Posterior cingulate gyrus (tissue), 11 donors: ENCODE results near the gene PHLPP1.

Experiments
- DNase-seq, 10 donors: peaks; one replicate each; pipeline versions ENCODE4 v3.0.0 to v3.0.0-alpha.2; 2020 to 2021; ENCODE audit warnings: mixed read lengths in 3 of 10
- intact Hi-C: fragments of 100-400 bp; cut with DNase I; formaldehyde crosslinking; loops from one replicate; pipeline ENCODE4 v1.15.1; 2023

The PHLPP1 gene

DNA sequence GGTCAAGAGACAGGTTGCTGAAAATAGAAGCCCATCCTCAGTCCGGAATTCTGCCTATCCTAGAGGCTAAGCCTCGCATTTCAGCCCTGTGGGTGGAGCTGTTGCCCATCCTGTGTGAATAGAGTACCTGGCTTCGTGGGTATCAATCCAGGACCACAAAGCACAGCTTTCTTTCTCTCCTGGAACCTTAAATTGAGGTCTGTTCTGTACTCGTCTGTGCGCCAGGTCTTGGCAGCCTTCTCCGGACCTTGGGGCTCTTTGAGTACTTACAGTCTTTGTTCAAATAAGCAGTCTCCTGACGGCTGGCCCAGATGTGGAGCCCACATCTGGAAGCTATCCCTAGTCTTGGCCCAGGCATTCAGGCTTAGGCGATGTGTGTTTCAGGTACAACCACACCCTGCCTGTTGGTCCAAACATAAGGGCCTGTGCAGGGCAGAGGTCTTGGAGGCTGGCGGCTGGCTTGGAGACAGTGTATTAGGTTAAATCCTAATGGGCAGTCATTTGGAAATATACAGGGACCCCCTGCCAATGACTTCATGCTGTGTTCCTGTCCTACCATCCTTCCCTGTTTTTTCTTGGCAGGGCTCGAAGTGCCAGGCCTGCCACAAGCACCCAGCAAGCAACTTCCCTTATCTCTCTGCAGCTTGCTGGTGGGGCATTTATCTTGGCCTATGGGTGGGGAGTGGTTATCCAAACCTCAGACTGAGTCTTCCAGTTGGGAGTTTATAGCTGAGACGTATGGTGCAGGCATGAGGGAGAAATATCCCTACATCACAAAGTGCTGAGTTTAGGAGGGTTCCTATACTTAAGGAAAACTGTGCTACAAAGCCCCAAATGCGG is 310.1 kb downstream of the PHLPP1 start:
- intact Hi-C loops = loop anchor here (10.0 kb wide), 1 partner anchor 99 kb away; no protein-coding TSS in a partner anchor
- peak in 1 of 10 donors; percentile 11 for DNase-seq

GRCh38 chr18:63028380-63028779 is 313.0 kb downstream of the PHLPP1 start:
- no peak for DNase-seq
- intact Hi-C loops = loop anchor here (10.0 kb wide), 1 partner anchor 96 kb away; no protein-coding TSS in a partner anchor
